HPDE6-E6E7 (cell line): ENCODE measurements around the gene LAIR2.
A peak's percentile ranks its signal among the peaks of the same experiment; 100 is the strongest.
"Not testable (repeated sequence)": the region's sequence is repeated elsewhere in the genome, so short reads cannot be mapped to it uniquely, and the experiment has no call there.

Source experiments
- DNase-seq: peaks from one replicate; pipeline ENCODE4 v3.0.0; 2011; ENCODE audit warnings: missing footprints; ENCODE audit errors: extremely low spot score

LAIR2 gene

GRCh38 chr19:54493967-54494585, 8.6 kb upstream of the LAIR2 start:
- no peak for DNase-seq

GRCh38 chr19:54495284-54495683, 7.3 kb upstream of the LAIR2 start:
- DNase-seq = not testable (repeated sequence)

DNA sequence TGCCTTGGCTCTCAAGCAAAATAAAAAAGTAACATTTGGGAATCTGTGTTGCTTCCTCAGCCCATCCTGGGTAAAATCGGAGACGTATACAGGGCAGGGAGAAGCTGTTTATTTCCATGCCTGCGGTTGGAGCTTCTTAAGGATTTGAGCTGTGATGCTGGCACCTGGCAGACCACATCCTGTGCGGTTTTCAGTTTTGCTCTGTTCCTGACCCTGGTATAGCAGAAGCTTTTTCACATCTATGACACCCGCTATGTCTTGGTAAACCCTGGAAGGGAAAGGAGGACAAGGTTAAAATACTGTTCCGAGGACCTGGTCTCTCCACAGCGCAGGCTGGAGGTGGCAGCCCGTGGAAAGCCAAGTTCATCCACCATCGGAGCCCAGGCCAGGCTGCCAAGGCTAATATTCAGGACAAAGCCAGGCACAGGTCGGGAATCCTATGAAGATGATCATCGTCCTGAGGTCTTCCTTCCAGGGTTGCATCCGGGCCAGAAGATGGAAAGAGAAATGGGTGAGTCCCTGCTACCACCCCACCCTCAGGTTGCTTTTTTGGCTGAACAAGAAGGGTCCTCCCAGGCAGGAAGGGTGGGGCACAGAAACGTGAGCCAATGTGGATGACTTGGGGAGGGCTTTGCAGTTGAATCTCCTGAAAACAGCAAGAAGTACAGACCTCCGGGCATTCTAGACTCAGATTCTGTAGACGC, 4.7 kb upstream of the LAIR2 start:
- not testable (repeated sequence) for DNase-seq

GRCh38 chr19:54498451-54498772, 4.2 kb upstream of the LAIR2 start:
- DNase-seq = not testable (repeated sequence)

GRCh38 chr19:54505542-54505941, 2.9 kb downstream of the LAIR2 start:
- DNase-seq = not testable (repeated sequence)

DNA sequence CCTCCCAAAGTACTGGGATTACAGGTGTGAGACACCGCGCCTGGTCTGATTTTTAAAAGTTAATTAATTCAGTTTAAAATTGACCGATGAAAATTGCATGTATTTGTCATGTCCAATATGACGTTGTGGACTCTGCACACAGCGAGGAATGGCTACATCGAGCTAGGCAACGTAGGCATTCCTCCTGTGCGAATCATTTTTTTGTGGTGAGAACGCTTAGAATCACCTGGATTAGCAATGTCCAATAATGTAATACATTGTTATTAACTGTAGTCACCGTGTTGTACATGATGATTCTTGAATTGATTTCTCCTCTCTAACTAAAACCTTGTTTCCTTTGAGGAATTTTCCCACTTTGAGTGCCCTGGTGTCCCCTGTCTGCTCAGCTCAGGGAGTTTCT, 3.4 kb downstream of the LAIR2 start:
- DNase-seq = no peak

DNA sequence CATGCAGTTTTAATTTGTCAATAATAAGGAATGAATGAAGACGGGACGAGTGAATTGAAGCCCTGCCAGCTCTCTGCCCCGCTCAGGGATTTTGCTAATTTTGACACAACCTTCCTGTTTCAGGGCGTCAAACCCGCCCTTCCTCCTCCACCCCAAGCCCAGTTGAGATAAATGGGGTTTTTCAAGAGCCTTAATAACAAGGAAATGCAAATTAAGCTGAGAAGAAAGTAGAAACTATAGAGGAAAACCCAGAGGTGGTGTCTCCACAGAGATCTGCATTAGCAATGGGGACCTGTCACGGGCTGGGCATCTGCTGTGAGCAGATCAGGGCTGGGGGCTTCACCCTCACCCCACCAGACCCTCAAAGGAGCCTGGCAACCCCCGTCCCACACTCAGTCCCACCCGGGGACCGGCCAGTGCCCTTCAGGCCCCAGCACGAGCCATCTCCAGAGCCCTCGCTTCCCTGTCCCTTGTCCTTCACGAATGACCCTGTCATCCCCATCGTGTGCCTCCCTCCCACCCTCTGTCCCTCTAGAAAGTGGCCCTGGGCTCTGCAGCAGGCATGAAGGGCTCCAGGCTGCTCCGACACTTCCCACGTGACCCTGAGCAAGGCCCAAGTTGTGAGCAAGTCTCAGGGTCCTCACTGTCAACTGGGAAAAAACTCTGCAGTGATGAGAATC, 4.5 kb downstream of the LAIR2 start:
- DNase-seq = not testable (repeated sequence)

DNA sequence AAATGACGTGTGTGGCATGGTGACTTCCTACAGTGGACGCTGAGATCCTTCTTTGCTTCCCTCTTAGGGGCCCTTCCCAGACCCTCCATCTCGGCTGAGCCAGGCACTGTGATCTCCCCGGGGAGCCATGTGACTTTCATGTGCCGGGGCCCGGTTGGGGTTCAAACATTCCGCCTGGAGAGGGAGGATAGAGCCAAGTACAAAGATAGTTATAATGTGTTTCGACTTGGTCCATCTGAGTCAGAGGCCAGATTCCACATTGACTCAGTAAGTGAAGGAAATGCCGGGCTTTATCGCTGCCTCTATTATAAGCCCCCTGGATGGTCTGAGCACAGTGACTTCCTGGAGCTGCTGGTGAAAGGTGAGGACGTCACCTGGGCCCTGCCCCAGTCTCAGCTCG, 5.2 kb downstream of the LAIR2 start:
- DNase-seq = no peak

- not testable (repeated sequence) for DNase-seq
These were observed 5.9 kb downstream of the LAIR2 start for GRCh38 chr19:54508487-54508886.

DNA sequence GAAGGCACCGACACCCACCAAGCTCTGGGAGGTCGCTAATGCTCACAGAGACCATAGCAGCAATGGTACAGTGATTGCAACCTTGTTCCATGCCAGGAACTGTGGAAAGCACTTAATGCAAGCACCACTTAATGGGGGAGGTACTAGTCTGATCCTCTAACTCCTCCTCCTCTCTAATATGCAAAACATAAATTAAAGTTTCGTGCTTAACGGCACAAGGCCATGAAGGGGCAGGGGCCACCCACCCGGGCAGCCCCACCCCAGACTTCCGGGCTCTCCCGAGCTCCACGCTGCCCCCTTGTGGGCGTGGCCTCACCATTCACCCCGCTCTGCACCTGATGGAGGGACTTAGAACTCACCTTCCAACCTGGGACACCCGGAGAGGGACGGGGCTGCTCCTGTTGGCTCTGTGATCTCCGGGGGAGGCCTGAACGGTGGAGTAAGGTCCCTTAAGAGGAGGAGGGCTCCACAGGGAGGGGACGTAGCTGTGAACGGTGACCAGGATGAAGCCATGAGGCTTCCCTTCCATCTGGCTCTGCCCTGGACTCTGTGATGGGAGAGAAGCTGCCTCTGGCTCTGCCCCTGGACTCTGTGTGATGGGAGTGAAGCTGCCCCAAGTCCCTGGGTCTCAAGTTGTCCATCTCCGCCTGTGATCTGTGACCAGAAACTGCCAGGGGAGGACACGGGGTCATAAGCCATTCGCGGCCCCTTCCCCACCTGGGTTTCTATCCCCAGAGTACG, 6.7 kb downstream of the LAIR2 start:
- not testable (repeated sequence) for DNase-seq

DNA sequence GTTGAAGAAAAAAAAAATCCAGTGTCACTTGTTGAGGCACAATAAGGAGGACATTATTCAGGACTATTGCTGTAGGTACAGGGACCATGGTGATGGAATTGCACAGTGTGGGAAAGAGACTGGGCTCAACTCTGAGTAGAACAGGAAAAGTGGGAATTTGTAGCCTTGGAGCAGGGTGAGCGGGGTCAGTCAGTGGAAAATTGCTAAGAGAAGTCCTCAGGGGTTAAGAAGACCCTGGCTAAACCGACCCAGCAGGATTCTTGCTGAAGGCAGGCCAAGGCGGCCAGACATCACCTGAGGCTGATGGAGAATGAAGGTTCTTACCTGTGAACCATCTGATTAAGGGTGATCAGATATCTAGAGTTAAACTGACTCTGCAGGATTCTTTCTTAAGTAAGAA, 12.5 kb downstream of the LAIR2 start:
- no peak for DNase-seq

GRCh38 chr19:54517483-54517882, 14.9 kb downstream of the LAIR2 start:
- peak; percentile 13 for DNase-seq

GRCh38 chr19:54518844-54519243, 16.2 kb downstream of the LAIR2 start:
- DNase-seq = no peak

GRCh38 chr19:54521022-54521859, 18.6 kb downstream of the LAIR2 start:
- no peak for DNase-seq

- no peak for DNase-seq
These were observed 19.4 kb downstream of the LAIR2 start for GRCh38 chr19:54521860-54522513.

- peak; percentile 14 for DNase-seq
These were observed 20.8 kb downstream of the LAIR2 start for GRCh38 chr19:54523403-54523802.

DNA sequence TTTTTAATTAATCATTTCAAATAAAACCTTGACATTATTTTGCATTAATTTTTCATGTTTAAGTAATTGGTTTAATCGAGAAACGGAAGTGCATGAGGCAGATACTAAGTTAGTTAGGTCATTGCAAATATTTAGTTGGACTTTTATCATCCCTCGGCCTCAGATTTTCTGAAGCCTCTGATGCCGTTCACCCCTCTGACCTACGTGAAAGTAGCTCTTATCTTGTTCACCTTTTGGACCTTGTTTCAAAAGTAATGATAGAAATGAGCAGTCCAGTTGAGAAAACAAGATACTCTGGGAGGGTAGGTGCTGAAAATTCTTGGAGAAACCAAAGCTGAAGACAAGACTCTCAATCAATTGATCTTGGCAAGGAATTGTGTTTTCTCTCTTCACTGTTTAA, 23.0 kb downstream of the LAIR2 start:
- DNase-seq = no peak

- DNase-seq = no peak
These were observed 24.3 kb downstream of the LAIR2 start for GRCh38 chr19:54526972-54527371.

- DNase-seq = no peak
These were observed 28.2 kb downstream of the LAIR2 start for GRCh38 chr19:54530866-54531265.

DNA sequence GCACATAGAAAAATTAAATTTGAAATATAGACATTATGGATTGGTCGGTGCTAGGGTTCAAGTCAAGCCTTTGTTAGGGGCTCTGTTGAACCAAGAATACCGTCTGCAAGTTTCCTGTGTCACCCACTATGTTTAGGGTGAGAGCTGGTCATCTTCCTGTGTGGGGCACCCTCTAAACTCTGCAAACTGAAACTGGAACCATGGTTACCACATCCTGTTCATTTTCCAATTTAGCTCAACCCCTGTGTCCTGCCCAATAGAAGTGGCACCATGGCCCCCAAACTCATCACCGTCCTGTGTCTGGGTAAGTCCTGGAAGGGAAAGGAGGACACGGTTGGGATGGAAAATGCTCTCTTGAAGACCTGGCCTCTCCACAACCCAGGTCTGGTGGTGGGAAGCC, 29.9 kb downstream of the LAIR2 start:
- DNase-seq = no peak

DNA sequence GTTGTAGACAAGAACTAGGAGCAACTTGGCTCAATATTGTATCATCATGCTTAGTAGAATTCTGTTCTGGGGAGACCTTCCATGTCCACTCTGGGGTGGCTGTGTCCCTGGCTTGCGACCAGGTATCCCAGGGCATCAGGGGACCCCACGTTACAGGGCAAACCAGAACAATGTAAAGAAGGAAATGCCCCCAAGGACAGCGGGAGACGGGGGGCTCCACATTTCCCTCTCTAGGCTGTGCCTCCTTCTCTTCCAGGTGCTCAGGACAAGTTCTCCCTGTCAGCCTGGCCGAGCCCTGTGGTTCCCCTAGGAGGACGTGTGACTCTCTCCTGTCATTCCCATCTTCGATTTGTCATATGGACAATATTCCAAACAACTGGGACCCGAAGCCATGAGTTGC, 30.8 kb downstream of the LAIR2 start:
- DNase-seq = no peak
